TTC549 (cell line): ENCODE data around the gene SOAT1.
"Not testable (repeated sequence)": the region's sequence is repeated elsewhere in the genome, so short reads cannot be mapped to it uniquely, and the experiment has no call there.

Source experiments
- FAIRE-seq: peaks from 2 replicates; lab custom pipeline; 2012; peaks lifted over from hg19 to GRCh38; lab: Jason Lieb, UNC

Gene SOAT1

DNA sequence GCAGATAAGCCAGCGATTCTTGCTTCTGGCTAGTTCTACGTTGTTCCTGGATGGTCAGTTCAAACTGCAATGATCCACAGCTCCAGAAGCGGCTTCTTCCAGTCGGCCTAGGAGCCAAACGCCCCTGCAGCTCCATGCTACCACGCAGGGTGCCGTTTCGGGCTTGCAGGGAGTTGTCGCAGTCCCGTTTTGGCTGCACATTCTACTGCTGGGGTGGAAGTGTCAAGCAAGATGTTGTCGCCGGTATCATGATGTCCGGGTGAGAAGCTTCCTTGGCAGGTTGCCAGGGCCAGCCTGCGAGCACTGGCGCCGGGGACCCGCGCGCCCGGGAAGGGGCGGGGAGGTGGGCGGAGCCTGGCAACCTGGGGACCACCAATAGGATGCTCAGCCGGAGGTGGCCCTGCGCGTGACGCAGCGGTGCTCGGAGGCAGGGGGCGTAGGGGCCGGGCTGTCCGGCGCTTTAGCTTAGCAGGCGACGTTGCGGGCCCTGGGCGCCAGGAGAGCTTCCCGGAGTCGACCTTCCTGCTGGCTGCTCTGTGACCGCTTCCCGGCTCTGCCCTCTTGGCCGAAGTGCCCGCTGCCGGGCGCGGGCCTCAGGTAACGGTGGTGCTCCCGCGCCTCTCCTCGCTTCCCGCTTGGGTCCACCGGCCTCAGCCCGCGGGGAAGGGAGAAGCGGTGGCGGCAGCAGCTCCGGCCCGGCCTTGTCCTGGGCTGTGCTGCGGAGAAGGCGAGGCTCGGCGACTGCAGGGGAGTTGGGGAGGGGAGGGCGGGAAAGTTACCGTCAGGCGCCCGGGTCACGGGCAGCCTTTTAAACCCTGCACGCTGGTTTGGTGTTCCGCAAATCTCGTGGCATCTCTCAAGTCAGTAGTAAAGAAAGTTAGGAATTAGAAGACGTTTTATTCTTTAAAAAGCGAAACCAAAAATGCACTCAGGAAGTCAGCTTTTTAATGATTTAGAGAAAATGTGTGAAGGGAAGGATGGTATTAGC, at the start of gene SOAT1:
TSS of gene SOAT1 (plus strand) at position 458 of the 988 bp plus-strand sequence. CDS start 8,888 bp downstream, outside the sequence.
- peak; percentile 75 for FAIRE-seq

GRCh38 chr1:179245426-179245825, 48.2 kb upstream of the SOAT1 start:
- not testable (repeated sequence) for FAIRE-seq

- no peak for FAIRE-seq
These were observed 45.7 kb upstream of the SOAT1 start for GRCh38 chr1:179247923-179248322.

GRCh38 chr1:179251675-179252074, 41.9 kb upstream of the SOAT1 start:
- FAIRE-seq: peak; percentile 94

GRCh38 chr1:179252606-179253005, 41.0 kb upstream of the SOAT1 start:
- FAIRE-seq: no peak

DNA sequence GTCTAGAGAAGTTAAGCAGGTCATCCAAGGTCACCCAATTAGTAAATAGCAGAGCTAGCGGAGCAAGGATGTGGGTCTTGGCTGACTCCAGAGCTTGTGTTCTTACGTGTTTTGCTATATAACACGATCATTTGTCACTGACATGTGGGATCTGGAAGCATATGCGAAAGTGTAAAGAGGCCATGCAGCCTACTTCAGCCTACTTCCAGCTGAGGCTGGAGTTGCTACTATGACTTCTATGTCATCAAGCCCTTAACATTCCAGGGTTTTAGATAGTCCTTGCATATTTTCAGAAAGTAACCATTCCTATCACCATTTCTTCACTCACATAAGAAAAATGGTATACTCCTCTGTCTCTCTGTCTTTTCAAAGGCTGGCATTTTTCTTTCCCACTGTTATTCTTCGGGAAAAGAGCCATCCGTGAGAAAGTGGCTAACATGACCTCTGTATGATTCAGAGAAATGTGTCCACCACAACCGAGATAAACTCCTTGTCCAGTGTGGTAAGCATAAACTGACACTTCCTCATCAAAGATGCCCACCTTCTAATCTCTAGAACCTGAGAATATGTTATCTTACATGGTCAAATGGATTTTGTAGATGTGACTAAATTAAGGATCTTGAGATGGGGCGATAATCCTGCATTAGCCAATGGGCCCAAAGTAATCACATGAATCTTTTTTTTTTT, 40.2 kb upstream of the SOAT1 start:
- FAIRE-seq: no peak

- FAIRE-seq: no peak
These were observed 31.4 kb upstream of the SOAT1 start for GRCh38 chr1:179262183-179262582.

GRCh38 chr1:179263121-179263520, 30.5 kb upstream of the SOAT1 start:
- no peak for FAIRE-seq

- no peak for FAIRE-seq
These were observed 29.1 kb upstream of the SOAT1 start for GRCh38 chr1:179264507-179264906.

GRCh38 chr1:179269071-179269470, 24.5 kb upstream of the SOAT1 start:
- FAIRE-seq: no peak

- not testable (repeated sequence) for FAIRE-seq
These were observed 19.2 kb upstream of the SOAT1 start for GRCh38 chr1:179274424-179274823.

DNA sequence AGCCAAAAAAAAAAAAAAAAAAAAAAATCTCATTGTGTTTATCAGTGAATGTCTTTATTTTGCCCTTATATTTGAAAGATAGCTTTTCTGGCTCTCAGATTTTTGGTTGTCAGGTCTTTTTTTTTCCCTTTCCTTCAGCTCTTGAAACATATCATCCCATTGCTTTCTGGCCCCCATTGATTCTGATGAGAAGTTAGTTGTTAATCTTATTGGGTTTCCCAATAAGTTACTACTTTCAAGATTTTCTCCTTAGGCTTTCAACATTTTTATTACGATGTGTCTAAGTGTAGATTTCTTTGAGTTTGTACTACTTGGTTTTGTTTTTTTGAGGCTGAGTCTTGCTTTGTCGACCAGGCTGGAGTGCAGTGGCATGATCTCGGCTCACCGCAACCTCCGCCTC, 14.7 kb upstream of the SOAT1 start:
- peak; percentile 55 for FAIRE-seq

DNA sequence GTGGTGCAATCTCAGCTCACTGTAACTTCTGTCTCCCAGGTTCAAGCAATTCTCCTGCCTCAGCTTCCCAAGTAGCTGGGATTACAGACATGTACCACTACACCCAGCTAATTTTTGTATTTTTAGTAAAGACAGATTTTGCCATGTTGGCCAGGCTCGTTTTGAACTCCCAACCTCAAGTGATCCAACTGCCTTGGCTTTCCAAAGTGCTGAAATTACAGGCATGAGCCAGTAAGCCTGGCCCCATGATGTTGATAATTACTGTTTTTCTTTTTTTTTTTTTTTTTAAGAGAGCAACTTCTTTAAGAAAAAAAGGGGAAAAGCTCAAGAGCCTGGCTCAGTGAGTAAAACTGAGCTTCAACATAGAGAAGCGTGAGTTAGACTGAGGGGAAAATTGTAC, 9.6 kb upstream of the SOAT1 start:
- no peak for FAIRE-seq

- FAIRE-seq: no peak
These were observed 5.7 kb upstream of the SOAT1 start for GRCh38 chr1:179287946-179288345.

DNA sequence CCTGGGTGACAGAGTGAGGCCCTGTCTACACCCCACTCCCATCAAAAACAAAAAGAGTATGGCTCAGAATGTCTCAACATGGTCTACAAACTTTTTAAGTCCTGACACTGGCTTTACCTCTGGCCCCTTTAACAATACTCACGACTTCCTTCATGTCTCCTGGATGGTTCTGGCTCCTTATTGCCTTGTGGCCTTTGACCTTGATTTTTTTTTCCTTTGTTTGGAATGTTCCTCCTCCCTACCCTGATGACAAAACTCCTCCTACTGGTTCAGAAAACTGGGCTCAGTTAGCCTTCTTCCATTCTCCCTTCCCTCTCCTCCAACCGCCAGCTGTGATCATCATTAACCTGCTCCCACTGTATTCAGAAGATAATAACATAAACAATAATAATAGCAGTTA, 4.6 kb upstream of the SOAT1 start:
- no peak for FAIRE-seq

DNA sequence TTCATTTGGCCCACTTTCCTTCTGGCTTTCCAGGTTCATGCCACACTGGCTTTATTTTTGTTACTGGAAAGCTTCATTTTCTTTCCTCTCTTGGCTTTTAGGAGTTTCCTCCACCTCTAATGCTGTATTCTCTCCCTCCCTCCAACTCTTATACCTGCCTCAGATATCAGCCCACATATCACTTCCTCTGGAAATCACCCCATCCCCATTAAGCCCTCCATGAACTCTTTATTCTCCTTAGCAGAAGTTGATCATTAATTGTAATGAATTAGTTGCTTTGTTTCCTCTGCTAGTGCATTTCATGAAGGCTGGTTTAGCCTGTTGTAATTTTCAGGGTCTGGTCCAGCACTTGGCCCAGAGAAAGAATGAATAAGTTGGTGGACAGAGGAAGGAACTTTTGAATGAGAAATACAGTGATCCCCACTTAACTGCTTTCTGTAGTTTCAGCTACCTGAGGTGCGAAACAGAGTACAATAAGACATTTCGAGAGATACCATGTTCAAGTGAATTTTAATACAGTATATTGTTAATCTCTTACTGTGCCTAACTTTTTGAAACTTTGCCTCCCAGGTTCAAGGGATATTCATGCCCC, 1.7 kb downstream of the SOAT1 start:
- FAIRE-seq: no peak

DNA sequence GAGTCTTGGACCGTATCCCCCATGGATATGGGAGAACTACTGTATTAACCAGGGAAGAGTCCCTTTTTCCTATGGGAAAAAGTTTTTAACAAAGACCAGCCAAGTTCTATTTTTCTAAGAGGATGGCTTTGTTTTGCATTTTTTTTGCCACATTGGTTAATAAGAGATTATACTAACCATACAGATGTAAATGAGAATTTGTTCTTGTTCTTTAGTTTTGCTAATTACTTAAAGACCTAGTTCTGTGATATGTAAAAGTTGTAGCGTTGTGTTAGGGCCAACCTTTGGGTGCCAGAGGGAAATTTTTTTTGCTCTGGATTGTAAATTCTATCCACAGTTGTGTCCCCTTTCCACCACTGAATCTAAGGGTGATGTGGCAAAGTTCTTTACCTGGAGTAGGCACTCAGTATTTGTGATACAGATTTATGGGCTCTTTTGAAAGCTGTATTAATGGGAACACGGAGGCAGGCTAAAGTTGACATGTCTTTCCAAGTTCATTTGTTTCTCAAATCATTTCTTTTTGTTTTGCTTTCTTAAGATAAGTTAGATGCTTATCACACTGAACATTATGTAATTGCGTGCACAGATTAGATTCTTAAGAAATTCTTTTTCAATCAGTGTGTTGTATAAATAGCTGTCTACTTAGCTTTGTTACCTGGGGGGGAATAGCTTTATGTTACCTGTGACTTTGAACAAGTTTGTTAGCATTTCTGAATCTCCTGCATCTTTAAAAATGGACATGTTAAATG, 2.9 kb downstream of the SOAT1 start:
- no peak for FAIRE-seq

- no peak for FAIRE-seq
These were observed 3.4 kb downstream of the SOAT1 start for GRCh38 chr1:179297105-179297378.

GRCh38 chr1:179298952-179299351, 5.4 kb downstream of the SOAT1 start:
- FAIRE-seq: no peak

DNA sequence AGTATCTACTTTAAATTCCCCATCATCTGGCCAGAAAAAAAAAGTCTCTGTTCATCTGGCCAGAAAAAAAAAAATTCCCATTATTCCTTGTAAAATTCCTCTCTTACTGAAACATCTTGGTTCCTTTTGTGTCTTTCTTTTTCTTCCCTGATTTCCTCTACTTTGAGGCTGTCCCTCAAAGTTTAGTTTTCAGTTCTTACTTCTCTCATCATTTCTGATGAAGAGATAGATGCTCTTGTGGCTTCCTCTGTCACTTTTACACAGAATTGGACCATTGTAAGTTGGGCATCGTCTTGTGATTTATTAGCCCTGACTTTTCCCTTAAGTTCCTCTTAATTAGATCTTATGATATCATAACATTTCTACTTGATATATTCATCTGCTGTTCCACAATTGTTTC, 6.5 kb downstream of the SOAT1 start:
- FAIRE-seq: no peak

GRCh38 chr1:179302070-179302469, 8.5 kb downstream of the SOAT1 start:
- FAIRE-seq: no peak

GRCh38 chr1:179303200-179303785, 9.7 kb downstream of the SOAT1 start:
- no peak for FAIRE-seq
